Measurements from ENCODE around the gene HOXA2.

HOXA2 gene

DNA sequence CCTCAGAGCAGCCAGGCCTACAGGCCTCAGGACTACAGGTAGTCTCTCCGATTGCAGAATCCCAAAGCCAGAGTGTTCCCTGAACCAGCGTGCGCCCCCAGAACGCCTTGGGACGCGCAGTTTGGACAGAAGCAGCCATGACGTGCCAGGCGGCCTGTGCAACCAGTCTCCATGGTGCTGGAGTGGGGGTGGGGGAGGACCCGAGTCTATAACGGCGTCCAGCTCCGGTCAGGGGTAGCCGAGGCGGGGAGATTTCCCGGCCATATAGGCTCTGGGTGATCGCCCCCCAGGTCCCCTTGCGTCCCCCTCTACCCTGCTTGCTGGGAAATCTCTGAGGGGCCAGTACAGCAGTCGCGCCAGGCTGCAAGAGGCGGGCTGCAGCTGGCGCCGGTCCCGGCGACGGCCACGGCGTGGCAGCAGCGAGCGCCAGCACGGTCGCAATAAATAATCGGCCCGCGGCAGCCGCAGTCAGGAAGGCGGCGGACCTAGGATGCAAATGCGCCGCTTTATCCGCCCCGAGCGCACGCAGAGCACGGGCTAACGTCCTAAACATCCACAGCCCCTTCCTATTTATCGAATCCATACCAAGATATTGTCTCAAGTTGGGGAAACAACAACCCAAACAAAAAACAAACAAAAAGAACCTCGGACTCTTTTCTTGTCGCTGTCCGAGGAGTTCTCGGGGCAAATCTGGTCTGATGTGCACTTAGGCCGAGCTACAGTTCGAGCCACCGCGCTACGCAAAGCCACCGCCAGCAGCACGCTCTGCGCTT, 48.3 kb upstream of the HOXA2 start (continued):
- peak; percentile 93 for TF ChIP-seq REST (tag by site-specific recombination; IDR thresholded peaks at IDR 0.05)
- peak; percentile 62 for TF ChIP-seq SCRT1 (tag by site-specific recombination; IDR thresholded peaks at IDR 0.05; ENCODE audit: borderline replicate concordance)
- TF ChIP-seq ZNF791 (tag by site-specific recombination; IDR thresholded peaks at IDR 0.05) = no peak
- TF ChIP-seq ZNF112 (tag by site-specific recombination; IDR thresholded peaks at IDR 0.05) = no peak
- TF ChIP-seq GLIS2 (tag by site-specific recombination; IDR thresholded peaks at IDR 0.05) = peak; percentile 45
- peak; percentile 46; the same call in 1 of the 2 replicates for TF ChIP-seq ZNF660 (tag by site-specific recombination; IDR thresholded peaks at IDR 0.05)
- TF ChIP-seq SP2 (tag by site-specific recombination; IDR thresholded peaks at IDR 0.05) = peak; percentile 33
- peak; percentile 32; the same call in 1 of the 2 replicates for TF ChIP-seq TRIM28 (IDR thresholded peaks at IDR 0.05; ENCODE audit: borderline replicate concordance, low read length)
- peak; percentile 66 for TF ChIP-seq ZFP37 (tag by site-specific recombination; IDR thresholded peaks at IDR 0.05)
- TF ChIP-seq, protein P1, sequence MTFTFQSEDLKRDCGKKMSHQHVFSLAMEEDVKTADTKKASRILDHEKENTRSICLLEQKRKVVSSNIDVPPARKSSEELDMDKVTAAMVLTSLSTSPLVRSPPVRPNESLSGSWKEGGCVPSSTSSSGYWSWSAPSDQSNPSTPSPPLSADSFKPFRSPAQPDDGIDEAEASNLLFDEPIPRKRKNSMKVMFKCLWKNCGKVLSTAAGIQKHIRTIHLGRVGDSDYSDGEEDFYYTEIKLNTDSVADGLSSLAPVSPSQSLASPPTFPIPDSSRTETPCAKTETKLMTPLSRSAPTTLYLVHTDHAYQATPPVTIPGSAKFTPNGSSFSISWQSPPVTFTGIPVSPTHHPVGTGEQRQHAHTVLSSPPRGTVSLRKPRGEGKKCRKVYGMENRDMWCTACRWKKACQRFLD (tag by site-specific recombination; IDR thresholded peaks at IDR 0.05) = no peak
- TF ChIP-seq ZBTB10 (tag by site-specific recombination; IDR thresholded peaks at IDR 0.05) = peak; percentile 50; the same call in 1 of the 2 replicates
- 0 out of 2 replicates have a peak, but pooled peaks have one; percentile 8 for TF ChIP-seq ZXDB (tag by site-specific recombination; IDR thresholded peaks at IDR 0.05)
- TF ChIP-seq BCL11A (tag by site-specific recombination; IDR thresholded peaks at IDR 0.05; ENCODE audit: low read depth) = peak; percentile 32; the same call in 1 of the 2 replicates
- TF ChIP-seq ZNF623 (tag by site-specific recombination; IDR thresholded peaks at IDR 0.05) = 0 out of 2 replicates have a peak, but pooled peaks have one; percentile 12
- TF ChIP-seq ZNF624 (tag by site-specific recombination; IDR thresholded peaks at IDR 0.05) = no peak
- TF ChIP-seq, protein P2, sequence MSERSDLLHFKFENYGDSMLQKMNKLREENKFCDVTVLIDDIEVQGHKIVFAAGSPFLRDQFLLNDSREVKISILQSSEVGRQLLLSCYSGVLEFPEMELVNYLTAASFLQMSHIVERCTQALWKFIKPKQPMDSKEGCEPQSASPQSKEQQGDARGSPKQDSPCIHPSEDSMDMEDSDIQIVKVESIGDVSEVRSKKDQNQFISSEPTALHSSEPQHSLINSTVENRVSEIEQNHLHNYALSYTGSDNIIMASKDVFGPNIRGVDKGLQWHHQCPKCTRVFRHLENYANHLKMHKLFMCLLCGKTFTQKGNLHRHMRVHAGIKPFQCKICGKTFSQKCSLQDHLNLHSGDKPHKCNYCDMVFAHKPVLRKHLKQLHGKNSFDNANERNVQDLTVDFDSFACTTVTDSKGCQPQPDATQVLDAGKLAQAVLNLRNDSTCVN (tag by site-specific recombination; optimal IDR thresholded peaks at IDR 0.05) = peak; percentile 79
- TF ChIP-seq ZNF335 (tag by site-specific recombination; conservative IDR thresholded peaks at IDR 0.05) = 0 out of 2 replicates have a peak, but pooled peaks have one; percentile 39
- TF ChIP-seq YY2 (tag by site-specific recombination; IDR thresholded peaks at IDR 0.05) = peak; percentile 48
- no peak for TF ChIP-seq ZNF530 (tag by site-specific recombination; IDR thresholded peaks at IDR 0.05; ENCODE audit: low read depth)
- no peak for TF ChIP-seq ZBTB48 (tag by site-specific recombination; IDR thresholded peaks at IDR 0.05)
- no peak for TF ChIP-seq WT1 (tag by site-specific recombination; IDR thresholded peaks at IDR 0.05)
- TF ChIP-seq, protein P3, sequence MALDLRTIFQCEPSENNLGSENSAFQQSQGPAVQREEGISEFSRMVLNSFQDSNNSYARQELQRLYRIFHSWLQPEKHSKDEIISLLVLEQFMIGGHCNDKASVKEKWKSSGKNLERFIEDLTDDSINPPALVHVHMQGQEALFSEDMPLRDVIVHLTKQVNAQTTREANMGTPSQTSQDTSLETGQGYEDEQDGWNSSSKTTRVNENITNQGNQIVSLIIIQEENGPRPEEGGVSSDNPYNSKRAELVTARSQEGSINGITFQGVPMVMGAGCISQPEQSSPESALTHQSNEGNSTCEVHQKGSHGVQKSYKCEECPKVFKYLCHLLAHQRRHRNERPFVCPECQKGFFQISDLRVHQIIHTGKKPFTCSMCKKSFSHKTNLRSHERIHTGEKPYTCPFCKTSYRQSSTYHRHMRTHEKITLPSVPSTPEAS (tag by site-specific recombination; IDR thresholded peaks at IDR 0.05) = no peak
- TF ChIP-seq ZBTB17 (tag by site-specific recombination; IDR thresholded peaks at IDR 0.05) = peak; percentile 40; the same call in 1 of the 2 replicates
- TF ChIP-seq ZNF501 (tag by site-specific recombination; IDR thresholded peaks at IDR 0.05) = peak; percentile 76
- peak; percentile 40; the same call in 1 of the 2 replicates for TF ChIP-seq YY1 (tag by site-specific recombination; IDR thresholded peaks at IDR 0.05)
- peak; percentile 60; the same call in 1 of the 2 replicates for TF ChIP-seq SP7 (tag by site-specific recombination; IDR thresholded peaks at IDR 0.05)
- peak; percentile 69 for TF ChIP-seq ZNF341 (tag by site-specific recombination; IDR thresholded peaks at IDR 0.05; ENCODE audit: low read depth)
- TF ChIP-seq, protein P4, sequence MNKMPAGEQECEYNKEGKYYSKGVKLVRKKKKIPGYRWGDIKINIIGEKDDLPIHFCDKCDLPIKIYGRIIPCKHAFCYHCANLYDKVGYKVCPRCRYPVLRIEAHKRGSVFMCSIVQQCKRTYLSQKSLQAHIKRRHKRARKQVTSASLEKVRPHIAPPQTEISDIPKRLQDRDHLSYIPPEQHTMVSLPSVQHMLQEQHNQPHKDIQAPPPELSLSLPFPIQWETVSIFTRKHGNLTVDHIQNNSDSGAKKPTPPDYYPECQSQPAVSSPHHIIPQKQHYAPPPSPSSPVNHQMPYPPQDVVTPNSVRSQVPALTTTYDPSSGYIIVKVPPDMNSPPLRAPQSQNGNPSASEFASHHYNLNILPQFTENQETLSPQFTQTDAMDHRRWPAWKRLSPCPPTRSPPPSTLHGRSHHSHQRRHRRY (tag by site-specific recombination; IDR thresholded peaks at IDR 0.05) = no peak
- TF ChIP-seq ZNF747 (tag by site-specific recombination; IDR thresholded peaks at IDR 0.05) = no peak

All from HEK293 (cell line).